ENCODE data around the gene SNX10.
"Not testable (repeated sequence)": the region's sequence is repeated elsewhere in the genome, so short reads cannot be mapped to it uniquely, and the experiment has no call there.

Gene SNX10

GRCh38 chr7:26291699-26292538 is at the start of gene SNX10:
Gene SNX10 (plus strand): TSS chr7:26291862. CDS start chr7:26346443, 54,581 bp downstream.
- peak; percentile 74 for DNase-seq (ENCODE audit: low spot score)

- DNase-seq (ENCODE audit: low spot score), result no peak
Observed at GRCh38 chr7:26245150-26245549, 46.5 kb upstream of the SNX10 start.

DNA sequence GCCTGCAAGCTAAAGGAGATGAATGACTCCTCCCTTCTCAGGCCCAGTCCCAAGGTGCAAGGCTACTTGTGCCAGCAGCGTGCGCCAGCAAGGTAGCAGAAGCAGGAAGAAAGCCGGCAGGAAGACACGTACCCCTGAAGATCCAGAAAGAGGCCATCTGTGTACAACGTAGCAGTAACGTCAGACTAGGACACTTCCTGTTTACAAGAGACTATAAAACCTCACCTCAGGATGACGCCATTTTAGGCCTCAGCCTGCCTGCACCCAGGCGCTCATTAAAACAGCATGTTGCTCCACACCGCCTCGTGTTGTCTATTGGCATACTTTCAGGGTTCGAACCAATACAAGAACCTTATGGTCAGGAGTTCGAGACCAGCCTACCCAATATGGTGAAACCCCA is 41.4 kb upstream of the SNX10 start:
- no peak for DNase-seq (ENCODE audit: low spot score)

DNA sequence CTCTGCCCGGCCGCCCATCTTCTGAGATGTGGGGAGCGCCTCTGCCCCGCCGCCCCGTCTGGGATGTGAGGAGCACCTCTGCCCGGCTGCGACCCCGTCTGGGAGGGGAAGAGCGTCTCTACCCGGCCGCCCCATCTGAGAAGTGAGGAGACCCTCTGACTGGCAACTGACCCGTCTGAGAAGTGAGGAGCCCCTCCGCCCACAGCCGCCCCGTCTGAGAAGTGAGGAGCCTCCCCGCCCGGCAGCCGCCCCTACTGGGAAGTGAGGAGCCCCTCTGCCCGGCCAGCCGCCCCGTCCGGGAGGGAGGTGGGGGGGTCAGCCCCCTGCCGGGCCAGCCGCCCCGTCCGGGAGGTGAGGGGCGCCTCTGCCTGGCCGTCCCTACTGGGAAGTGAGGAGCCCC is 29.8 kb upstream of the SNX10 start:
- not testable (repeated sequence) for DNase-seq (ENCODE audit: low spot score)

DNA sequence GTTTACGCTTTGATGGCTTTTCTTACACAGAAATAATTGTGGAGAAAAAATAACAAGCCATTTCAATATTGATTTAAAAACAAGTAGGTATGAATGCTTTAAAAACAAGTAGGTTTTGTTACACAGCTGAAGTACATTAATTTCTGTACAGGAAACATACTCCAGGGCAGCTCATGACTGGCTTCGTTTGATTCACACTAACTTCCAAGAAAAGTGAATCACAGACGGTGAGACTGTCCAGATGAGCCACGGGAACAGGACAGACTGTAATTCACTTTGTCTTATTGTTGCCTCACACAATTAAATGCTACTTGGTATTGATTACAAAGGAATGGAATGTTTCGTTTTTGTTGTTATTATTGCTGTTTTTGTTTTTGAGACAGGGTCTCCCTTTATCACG is 26.6 kb upstream of the SNX10 start:
- DNase-seq (ENCODE audit: low spot score), result no peak

DNA sequence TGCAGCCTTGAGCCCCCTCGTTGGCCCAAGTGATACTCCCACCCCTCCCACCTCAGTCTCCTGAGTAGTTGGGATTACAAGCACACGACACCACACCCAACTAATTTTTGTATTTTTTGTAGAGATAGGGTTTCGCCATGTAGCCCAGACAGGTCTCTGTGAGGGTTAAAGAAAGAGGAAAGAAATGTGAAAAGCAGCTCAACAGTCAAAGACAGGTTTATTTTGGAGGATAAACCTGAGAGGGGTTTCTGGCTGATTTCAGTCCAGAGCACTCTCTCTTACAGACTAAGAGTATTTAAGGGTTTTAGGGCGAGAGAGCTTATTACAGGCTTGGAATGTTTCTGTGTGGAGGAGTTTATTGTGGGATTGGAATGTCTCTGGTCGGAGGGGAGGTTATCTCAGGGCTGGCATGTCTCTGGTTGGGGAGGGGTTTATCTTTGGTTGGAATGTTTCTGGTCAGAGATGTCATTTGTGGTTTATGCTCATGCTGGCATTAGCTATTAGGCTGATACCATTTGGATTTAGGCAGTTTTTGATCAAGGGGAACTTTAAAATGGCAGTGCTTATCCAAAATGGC is 26.1 kb upstream of the SNX10 start:
- no peak for DNase-seq (ENCODE audit: low spot score)

DNA sequence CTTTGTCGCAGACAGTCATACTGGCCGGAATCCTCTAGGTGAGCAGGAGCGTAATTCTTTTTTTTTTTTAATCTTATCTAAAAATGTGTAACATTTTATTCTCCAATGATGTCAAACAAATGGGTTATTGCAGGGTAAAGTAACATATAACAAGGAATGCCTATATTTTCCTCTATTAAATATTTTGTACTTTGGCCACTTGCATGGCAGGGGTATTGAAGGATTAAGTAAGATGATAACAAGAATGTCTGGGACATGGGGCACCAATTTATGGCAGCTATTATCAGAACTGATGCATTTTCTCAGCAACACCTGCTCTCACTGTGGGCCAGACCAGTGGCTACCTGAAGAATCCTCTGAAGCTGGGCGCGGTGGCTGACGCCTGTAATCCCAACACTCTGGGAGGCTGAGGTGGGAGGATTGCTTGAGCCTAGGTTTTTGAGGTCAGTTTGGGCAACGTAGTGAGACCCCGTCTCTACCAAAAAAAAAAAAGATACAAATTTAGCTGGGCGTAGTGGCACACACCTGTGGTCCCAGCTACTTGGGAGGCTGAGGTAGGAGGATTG is 24.0 kb upstream of the SNX10 start:
- no peak for DNase-seq (ENCODE audit: low spot score)

GRCh38 chr7:26275213-26275612 is 16.4 kb upstream of the SNX10 start:
- no peak for DNase-seq (ENCODE audit: low spot score)

DNA sequence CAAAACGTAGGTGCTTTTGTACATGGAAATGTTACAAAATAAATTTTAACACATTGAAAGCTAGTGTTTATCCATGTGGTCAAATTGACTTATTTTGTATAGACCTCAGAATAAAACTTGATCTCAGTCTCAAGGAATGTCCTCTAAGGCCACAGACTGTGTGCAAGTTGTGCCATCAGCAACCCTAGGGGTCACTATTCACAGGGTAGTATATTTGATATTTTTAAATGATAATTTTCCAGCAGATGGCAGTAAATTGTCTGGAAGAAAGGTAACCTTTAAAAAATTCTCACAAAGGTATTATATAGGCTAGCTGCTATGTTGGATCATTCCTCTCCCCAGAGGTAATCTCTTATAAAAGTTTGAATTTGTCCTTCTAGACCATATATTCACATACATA is 12.9 kb upstream of the SNX10 start:
- peak; percentile 48 for DNase-seq (ENCODE audit: low spot score)

- DNase-seq (ENCODE audit: low spot score), result peak; percentile 59
Observed at GRCh38 chr7:26279405-26279804, 12.3 kb upstream of the SNX10 start.

DNA sequence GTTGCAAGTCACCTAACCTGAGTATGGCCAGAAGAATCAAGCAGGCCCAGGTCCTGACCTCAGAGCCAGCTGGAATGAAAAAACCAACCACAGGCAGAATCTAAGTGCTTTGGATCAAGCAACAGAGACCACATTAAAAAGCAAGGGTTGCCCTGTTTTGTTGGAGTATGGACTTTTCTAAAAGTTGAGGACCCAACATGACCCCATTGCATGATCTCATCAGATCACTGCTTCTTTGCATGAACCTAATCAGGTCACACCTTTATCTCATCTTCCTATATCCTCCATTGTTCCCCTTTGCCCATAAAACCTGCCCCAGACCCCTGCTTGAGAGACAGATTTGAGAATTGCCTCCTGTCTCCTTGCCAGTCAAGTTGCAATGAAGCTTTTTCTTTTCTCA is 11.6 kb upstream of the SNX10 start:
- DNase-seq (ENCODE audit: low spot score), result no peak

DNA sequence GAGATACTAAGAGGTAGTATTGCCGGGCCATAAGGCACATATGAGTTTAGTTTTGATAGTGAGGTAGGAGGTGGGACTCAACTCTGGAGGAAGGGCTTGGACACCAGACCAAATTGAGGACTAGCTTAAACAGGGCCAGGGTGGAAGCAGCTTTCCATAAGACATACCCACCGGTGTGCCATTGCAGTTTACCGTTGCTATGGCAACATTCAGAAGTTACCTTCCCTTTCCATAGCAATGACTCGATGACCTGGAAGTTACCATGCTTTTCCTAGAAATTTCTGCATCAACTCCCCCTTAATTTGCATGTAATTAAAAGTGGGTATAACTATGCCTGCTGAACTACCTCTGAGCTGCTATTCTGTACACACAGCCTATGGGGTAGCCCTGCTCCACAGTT is 10.9 kb upstream of the SNX10 start:
- DNase-seq (ENCODE audit: low spot score), result no peak

DNA sequence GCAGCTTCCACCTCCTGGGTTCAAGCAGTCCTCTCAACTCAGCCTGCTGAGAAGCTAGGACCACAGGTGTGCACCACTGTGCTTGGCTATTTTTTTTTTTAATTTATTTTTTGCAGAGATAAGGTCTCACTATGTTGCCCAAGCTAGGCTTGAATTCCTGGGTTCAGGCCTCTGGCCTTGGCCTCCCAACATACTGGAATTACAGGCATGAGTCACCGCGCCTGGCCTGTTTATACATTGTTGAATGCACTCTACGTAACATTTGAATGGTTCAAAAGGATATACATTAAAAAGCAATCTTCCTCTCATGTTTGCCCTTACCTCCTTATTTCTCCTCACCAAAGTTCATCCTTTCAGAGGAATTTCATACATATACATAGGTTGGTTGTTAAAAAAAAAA is 7.2 kb upstream of the SNX10 start:
- no peak for DNase-seq (ENCODE audit: low spot score)

DNA sequence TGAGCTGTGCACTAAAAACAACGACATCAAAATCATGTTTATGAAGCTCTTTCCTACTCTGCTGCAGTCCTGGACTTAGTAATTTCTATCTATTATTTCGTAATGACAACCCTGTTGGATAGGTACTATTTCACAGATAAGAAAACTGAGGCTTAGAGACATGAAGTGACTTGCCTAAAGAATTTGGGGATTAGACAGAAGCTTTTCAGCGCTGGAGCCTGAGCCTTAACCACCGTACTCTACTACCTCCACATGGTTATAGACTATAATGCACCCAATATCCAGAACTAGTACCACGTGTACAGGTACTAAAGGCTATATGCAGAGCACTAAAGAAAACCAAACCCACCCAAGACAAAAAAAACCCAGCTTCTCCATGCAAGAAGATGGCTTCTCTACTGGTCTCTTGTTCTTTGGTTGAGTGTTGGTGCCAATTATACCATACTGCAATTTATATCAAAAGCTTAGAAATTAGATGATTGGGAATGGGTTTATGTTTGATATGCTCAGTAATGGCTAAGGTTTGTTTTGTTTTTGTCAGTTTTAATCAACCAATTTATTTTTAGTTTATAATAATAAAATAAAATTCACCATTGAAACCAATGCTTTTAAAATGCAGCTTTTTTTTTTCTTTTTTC is 6.5 kb upstream of the SNX10 start:
- DNase-seq (ENCODE audit: low spot score), result no peak

DNA sequence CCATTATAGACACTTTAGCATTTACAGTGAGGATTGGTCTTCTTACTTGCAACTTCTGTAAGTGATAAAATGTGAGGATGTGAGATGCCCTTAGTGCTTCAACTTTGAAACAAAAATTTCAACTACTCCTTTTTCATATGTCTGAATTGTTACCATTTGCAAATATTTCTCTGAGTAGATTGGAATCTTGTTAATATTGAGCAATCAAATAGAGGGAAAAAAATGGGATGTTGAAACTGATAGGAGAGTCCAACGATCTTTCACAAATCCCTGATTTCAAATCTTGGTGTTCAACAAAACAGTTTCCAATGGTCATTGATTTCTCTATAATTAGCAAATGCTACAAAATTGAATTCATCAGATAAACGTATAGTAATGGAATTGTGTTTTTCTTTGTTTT is 5.5 kb upstream of the SNX10 start:
- DNase-seq (ENCODE audit: low spot score), result no peak

- DNase-seq (ENCODE audit: low spot score), result not testable (repeated sequence)
Observed at GRCh38 chr7:26288126-26288525, 3.5 kb upstream of the SNX10 start.

GRCh38 chr7:26291251-26291650 is 411 bp upstream of the SNX10 start:
- no peak for DNase-seq (ENCODE audit: low spot score)

- no peak for DNase-seq (ENCODE audit: low spot score)
Observed at GRCh38 chr7:26292768-26293560, 1.3 kb downstream of the SNX10 start.

DNA sequence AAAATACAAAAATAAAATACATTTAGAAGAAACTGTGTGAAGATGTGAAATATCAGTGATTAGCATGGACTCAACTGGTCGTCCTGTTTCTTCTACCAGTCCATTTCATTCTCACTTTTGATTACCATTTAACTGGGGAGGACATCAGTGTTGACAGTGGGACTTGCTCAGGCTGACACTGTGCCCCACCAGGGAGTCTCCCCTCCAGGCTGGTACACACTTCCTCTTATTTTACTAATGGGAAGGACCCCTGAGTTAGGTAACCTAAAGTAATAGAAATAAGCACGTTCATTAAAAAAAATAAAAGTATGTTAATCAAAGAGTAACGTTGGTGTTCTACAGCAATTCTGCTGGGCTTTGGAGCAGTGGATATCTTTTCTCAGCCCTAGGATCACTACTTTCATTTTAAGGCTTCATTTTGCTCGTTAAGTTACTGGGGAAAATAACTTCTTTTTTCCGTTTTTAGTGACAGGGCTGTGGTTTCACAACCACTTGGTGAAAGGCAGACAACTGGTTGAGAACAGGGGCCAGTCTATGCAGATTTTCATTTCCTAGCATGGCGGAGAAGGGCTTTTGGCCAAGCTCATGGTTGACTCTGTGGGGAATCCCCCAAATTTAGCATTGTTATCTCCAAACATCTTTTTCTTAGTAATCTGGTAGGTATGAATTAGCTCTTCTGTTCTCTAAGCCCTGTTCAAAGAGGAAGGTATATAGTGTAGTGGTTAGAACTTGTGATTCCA is 2.1 kb downstream of the SNX10 start:
- DNase-seq (ENCODE audit: low spot score), result peak; percentile 92

DNA sequence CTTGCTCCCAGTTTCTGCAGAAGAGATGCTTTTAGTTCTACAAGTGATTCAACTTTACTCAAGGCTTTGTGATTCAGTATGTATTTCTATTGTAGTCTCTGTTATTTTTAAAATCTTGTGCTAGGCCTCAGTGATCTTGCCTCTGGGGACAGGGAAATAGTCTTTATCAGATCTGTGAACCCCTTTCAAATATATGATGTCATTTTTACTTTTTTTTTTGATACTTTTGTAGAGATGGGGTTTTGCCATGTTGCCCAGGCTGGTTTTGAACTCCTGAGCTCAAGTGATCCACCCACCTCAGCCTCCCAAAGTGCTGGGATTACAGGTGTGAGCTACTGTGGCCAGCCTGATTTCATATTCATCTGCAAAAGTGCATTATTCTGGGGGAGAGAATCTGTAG is 3.4 kb downstream of the SNX10 start:
- DNase-seq (ENCODE audit: low spot score), result no peak

- DNase-seq (ENCODE audit: low spot score), result no peak
Observed at GRCh38 chr7:26295586-26295985, 3.9 kb downstream of the SNX10 start.

All from CD4-positive, alpha-beta T cell treated with Interleukin-2 at 100 ng/mL for 4 hours (primary cell).